Adrenal gland (tissue), 5 donors: ENCODE measurements around the gene TBC1D2.

ENCODE experiments used
- CTCF ChIP-seq, 6 experiments: fragments of 450-650 bp in 4 of 6; fragments of 200-600 bp in 2 of 6; sonication (generic) in 1 of 6; IDR thresholded peaks; 1 replicate in 5 of 6; 2 replicates in 1 of 6; pipeline versions ENCODE4 v1.5.1 to v1.8.0; 2016 to 2021; ENCODE audit warnings: antibody characterized with exemption in 6 of 6, mild to moderate bottlenecking in 2 of 6, moderate library complexity in 1 of 6
- POLR2A ChIP-seq, 2 donors: fragments of 450-650 bp; IDR thresholded peaks; one replicate each; pipeline ENCODE4 v1.6.1; 2017; ENCODE audit warnings: antibody characterized with exemption in 2 of 2, mild to moderate bottlenecking in 2 of 2, moderate library complexity in 1 of 2
- donor health status: DM: no; HTN: no; CAD: no.

GRCh38 chr9:98231770-98232478 is 23.5 kb downstream of the TBC1D2 start:
- no peak for TF ChIP-seq CTCF (IDR thresholded peaks at IDR 0.05)
- no peak for TF ChIP-seq POLR2A (IDR thresholded peaks at IDR 0.05)
